Measurements from ENCODE around the gene RALY. TPM values are rescaled to one million over a fixed set of nuclear protein-coding genes. Genes with fewer than 3 reads are reported as not detected.

Gene RALY
- total RNA-seq, 1 donor from 2014 or later = 92.4 TPM

GRCh38 chr20:33986560-33987216 lies 7.0 kb upstream of the RALY start:
- no peak for DNase-seq (ENCODE audit: low spot score)

GRCh38 chr20:33990075-33990474 lies 3.6 kb upstream of the RALY start:
- no peak for DNase-seq (ENCODE audit: low spot score)

- DNase-seq (ENCODE audit: low spot score) = no peak
These were observed 2.2 kb upstream of the RALY start for GRCh38 chr20:33991502-33991901.

DNA sequence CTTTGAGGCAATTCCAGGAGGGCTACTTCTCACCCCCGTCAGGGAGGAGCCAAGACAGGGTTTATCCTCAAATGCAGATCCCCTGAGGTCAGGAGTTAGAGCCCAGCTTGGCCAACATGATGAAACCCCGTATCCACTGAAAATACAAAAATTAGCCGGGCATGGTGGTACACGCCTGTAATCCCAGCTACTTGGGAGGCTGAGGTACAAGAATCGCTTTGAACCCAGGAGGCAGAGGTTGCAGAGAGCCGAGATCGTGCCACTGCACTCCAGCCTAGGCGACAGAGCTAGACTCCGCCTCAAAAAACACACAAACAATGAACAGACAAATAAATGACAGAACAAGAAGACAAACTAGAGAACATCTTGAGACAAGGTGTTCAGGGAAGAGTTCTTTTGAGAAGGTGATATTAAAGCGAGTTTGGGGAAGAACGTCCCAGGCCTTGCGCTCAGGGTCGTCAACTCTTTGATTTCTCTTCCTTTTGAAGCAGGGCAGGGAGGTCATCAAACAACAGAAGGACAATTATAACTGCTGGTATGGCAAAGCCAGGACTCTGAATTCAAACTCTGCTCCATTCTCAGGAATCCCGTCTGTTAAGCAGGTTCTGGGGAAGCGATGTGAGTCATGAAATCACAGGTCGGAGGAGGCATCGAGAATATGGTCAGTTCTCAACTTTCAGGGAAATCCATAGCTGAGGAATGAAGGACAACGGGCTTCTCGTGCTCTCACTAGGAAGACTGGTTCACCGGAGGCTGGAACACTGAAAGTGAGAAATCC lies 1.4 kb upstream of the RALY start:
- no peak for DNase-seq (ENCODE audit: low spot score)

GRCh38 chr20:33992923-33993575 lies 662 bp upstream of the RALY start:
- peak; percentile 99 for DNase-seq (ENCODE audit: low spot score)

- peak; percentile 94 for DNase-seq (ENCODE audit: low spot score)
These were observed 657 bp downstream of the RALY start for GRCh38 chr20:33994222-33994913.

GRCh38 chr20:33995053-33995831 lies 1.5 kb downstream of the RALY start:
- DNase-seq (ENCODE audit: low spot score) = no peak

DNA sequence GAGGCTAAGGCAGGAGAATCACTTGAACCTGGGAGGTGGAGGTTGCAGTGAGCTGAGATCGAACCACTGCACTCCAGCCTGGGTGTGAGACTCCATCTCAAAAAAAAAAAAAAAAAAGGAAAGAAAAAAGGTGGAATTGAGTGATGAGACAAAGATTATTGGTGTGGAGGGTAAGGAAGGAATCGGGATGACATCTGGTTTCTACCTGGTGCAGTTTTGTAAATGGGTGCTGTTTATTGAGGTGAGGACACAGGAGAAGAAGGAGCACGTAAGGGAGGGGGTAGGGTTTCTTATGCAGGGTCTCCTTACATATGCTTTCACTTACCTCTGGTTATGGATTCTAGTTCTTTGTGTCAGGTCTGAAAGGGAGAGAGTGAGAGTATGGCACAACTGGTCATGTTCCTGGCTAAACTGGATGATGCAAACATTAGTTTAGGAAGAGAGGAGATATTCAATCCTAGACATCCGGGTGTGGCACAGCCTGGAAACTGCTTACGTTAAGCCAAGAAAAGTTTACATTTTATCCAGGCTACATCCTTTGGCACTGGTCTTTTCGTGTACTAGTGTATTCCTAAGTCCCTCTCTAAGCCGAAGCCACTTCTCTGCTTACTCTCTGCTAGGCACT lies 5.4 kb downstream of the RALY start:
- no peak for DNase-seq (ENCODE audit: low spot score)

DNA sequence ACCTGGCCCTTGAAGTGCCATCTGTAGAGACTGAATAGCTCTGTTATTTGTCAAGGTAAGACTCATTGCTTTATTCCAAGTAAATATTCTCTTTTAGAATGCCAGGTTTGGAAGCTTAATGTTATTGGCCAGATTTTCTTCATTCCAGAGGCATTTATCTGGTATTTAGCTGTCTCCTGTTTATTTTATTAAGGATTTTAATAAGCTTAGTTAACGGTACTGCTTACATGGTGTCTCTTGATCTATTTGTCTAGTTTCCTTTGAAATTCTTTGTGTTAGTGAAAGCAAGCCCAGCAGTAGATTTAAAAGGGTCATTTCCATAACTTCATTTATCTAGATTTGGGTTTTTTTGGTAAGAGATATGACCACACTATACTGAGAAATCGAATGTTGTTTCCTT lies 7.7 kb downstream of the RALY start:
- no peak for DNase-seq (ENCODE audit: low spot score)

GRCh38 chr20:34004227-34004626 lies 10.5 kb downstream of the RALY start:
- no peak for DNase-seq (ENCODE audit: low spot score)

GRCh38 chr20:34004790-34005457 lies 11.2 kb downstream of the RALY start:
- DNase-seq (ENCODE audit: low spot score) = no peak

DNA sequence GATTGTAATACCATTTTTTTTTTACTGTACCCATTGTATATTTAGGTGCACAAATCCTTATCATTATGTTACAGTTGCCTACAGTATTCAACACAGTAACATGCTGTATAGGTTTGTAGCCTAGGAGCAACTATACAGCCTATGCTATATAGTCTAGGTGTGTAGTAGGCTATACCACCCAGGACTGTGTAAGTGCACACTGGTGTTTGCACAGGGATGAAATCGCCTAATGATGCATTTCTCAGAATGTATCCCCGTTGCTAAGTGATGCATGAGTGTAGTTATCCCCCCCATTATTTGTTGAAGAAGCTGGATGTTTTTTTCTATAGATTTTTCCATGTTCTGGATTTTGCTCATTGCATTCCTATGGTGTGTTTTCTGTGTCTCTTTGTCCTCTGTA lies 12.9 kb downstream of the RALY start:
- DNase-seq (ENCODE audit: low spot score) = no peak

- no peak for DNase-seq (ENCODE audit: low spot score)
These were observed 14.8 kb downstream of the RALY start for GRCh38 chr20:34008477-34008876.

- DNase-seq (ENCODE audit: low spot score) = no peak
These were observed 16.8 kb downstream of the RALY start for GRCh38 chr20:34010405-34010931.

DNA sequence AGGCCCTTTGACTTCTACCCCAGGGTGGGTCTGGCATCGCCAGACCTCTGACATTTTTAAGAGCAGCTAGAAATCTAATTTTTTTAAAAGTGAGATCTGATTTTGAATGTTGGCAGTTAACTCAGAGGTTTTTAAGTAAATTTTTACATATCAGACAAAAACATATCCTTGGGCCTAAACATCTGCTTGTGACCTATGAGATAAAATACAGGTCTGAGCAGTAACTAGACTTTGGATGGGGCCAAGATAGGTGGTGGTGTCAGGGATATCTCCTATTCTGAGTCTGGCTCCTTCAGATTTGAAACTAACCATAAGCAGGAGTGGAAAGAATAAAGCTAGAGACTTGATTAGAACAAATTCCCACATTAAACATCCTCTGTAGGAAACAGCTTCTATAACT lies 17.6 kb downstream of the RALY start:
- DNase-seq (ENCODE audit: low spot score) = no peak

DNA sequence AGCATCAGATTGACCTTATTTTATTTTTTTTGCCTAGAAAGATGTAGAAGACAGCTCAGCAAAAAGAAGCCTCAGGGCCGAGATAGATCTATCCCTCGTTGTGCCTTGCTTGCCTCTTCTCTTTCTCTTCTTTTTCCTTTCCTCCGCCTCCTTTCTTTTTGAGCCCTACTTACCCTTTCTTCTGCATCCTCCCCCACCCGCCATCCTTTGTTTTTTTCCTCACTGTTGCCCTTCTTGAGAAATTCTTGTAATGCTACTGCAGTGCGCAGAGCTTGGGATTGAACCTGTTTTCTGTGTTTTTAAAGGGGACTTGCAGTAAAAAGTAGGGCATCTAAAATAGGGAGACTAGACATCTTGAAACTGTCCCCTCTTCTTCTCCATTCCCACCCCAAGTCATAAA lies 18.6 kb downstream of the RALY start:
- no peak for DNase-seq (ENCODE audit: low spot score)

DNA sequence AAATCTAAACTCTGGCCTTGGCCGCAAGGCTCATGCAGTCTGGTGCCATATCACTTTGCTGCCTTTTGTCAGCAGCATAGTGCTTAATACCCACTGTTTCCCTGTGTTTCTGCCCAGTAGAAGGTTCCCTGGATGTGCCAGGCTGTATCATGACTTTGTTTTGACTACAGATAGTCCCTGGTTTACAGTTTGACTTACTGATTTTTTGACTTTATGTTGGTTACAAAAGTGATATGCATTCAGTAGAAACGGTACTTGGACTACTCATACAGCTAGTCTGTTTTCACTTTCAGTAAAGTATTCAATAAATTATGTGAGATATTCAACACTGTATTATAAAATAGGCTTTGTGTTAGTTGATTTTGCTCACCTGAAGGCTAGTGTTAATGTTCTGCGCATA lies 19.0 kb downstream of the RALY start:
- DNase-seq (ENCODE audit: low spot score) = no peak

GRCh38 chr20:34013554-34013953 lies 19.8 kb downstream of the RALY start:
- DNase-seq (ENCODE audit: low spot score) = no peak

DNA sequence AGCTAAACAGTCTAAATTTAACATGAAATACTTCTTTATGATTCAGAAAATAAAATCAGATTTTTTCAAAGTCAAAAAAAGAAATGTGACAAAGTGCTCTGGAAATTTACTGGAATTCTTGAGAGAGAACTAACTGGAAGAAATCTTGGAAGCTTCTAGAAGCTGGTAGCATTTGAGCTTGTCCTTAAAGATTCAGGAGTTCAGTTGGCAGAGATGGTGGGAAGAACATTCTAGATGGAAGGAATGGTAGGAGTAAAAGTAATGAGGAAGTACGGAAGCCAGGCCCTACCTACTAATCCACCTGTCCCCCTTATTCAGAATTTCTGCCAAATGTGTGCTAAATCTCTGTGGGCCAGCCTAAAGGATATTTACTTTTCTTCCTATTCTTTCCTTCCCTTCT lies 21.2 kb downstream of the RALY start:
- DNase-seq (ENCODE audit: low spot score) = no peak
